IPS-18a (cell line): Measurements from ENCODE around the gene PPOX.

Experiments used
- H3K27ac ChIP-seq: one replicate; pipeline ENCODE4 v1.5.1; 2013; ENCODE audit warnings: low read length
- H3K27me3 ChIP-seq: one replicate; pipeline ENCODE4 v1.6.1; 2013; ENCODE audit warnings: mild to moderate bottlenecking, low read length; ENCODE audit not compliant: control insufficient read depth, insufficient read depth
- H3K36me3 ChIP-seq: one replicate; pipeline ENCODE4 v1.6.1; 2013; ENCODE audit warnings: low read depth, low read length; ENCODE audit not compliant: control insufficient read depth
- H3K4me1 ChIP-seq: one replicate; pipeline ENCODE4 v1.6.1; 2013; ENCODE audit warnings: low read depth, low read length; ENCODE audit not compliant: control insufficient read depth
- H3K4me3 ChIP-seq: one replicate; pipeline ENCODE4 v1.5.1; 2013; ENCODE audit warnings: low read length
- H3K9ac ChIP-seq: one replicate; pipeline ENCODE4 v1.6.1; 2013; ENCODE audit warnings: mild to moderate bottlenecking, low read length, moderate library complexity
- H3K9me3 ChIP-seq: one replicate; pipeline ENCODE4 v1.6.1; 2013; ENCODE audit warnings: low read depth, low read length; ENCODE audit not compliant: control insufficient read depth

PPOX gene

DNA sequence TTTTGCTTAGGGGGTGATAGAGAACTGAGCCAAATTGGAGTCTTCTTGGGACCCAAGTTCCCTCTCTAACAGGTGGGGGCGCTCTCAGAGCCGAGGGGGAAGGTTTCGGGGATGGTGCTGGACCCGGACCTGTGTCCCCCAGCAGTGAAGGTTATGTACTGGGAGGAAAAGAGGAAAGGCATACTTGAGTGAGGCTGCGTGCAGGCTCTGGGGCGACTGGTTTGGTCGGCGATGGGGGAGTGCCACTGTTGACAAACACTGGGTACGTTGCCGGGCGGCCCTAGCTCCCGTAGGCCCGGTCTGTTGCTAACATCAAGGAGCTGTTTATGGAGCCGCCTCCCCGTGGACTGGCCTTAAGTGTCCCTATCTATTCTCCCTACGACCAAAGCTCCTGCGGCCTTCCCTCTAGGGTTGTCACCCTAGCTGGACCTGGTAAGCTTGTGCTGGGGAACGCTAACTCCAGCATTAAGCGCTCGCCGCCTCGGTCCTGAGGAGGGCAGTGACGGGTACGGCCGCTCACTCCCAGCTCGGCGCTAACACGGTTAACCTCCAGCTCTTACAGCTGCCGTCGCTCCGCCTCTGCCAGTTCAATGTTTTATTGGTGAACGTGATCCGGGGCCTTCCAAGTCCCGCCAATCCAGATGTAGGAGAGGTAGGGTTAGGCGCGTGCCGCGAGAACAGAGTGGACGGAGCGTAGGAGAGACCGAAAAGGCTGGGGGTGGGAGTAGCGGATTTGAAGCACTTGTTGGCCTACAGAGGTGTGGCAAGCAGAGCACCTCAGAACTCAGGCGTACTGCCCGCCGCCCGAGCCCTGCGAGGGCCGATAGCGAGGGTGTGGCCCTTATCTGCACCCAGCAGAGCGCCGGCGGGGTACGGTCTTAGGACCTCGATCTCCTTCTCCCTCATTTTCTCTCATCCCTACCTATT lies at the start of gene PPOX:
TSS of gene PPOX (plus strand) at position 685 of the 927 bp plus-strand sequence. CDS start 422 bp downstream, outside the sequence.
- Histone ChIP-seq H3K9ac (peak within 1 kb of the TSS; percentile 66), H3K36me3 (peaks cover 22% of the 10 kb centered on the region), H3K27ac (peak within 1 kb of the TSS; percentile 74), H3K4me1 (peaks cover 2% of the 10 kb centered on the region), H3K4me3 (peak within 1 kb of the TSS; percentile 76), H3K27me3 (no peaks in the 10 kb centered on the region), H3K9me3 (no peaks in the 10 kb centered on the region)

DNA sequence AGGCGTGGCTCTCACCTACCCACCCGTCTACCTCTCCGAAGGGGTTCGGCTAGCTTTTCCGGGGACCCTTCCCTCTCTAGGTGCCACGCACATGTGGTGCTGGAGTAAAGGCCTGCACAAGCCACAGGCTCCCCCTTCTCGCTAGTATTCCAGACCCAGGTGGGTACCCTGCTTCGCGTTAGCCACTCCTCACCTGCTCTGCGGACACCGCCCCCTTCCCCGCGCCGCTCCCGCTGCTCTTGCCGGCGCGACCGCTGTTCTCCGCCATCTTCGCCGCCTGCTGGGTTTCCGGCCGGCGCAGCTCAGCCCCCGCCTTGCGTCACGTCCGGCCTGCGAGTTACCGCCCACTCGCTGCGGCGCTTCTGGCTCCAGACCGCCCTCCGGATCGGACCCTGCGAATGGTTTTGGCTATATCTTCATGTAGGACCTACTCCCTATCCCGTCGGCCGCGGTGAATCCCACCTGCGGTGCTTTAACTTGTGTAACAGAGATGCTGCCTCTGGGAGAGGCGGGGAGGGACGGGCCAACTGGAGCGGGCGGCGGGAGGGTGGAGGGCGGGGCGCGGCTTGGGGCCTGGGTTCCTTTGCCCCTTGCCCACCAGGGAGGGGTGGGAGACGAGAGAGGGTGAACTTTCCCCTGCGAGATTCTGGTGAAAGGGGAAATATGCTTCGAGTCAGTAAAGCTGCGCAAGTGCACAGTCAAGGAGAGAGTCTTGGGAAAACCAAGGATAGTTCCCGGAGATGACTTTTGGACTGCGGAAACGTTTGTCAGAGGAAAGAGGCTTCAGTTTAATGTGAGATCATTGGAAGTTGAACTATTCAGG lies 48.3 kb upstream of the PPOX start, which contains the start of the genes NIT1 and PFDN2:
TSS of gene NIT1 (plus strand) at position 347 of the 823 bp plus-strand sequence. CDS start at position 419, 72 bp downstream.
TSS of gene PFDN2 (minus strand) at position 279 of the 823 bp plus-strand sequence. CDS start at position 268, 11 bp downstream.
- peak within 1 kb of the TSS; percentile 6 for H3K27ac ChIP-seq
- peak within 1 kb of the TSS; percentile 54 for H3K9ac ChIP-seq
- H3K4me1 ChIP-seq, result peaks cover 11% of the 10 kb centered on the region
- H3K4me3 ChIP-seq, result peak within 1 kb of the TSS; percentile 80
- H3K36me3 ChIP-seq, result peaks cover 32% of the 10 kb centered on the region
- H3K9me3 ChIP-seq, result no peaks in the 10 kb centered on the region
- no peaks in the 10 kb centered on the region for H3K27me3 ChIP-seq

DNA sequence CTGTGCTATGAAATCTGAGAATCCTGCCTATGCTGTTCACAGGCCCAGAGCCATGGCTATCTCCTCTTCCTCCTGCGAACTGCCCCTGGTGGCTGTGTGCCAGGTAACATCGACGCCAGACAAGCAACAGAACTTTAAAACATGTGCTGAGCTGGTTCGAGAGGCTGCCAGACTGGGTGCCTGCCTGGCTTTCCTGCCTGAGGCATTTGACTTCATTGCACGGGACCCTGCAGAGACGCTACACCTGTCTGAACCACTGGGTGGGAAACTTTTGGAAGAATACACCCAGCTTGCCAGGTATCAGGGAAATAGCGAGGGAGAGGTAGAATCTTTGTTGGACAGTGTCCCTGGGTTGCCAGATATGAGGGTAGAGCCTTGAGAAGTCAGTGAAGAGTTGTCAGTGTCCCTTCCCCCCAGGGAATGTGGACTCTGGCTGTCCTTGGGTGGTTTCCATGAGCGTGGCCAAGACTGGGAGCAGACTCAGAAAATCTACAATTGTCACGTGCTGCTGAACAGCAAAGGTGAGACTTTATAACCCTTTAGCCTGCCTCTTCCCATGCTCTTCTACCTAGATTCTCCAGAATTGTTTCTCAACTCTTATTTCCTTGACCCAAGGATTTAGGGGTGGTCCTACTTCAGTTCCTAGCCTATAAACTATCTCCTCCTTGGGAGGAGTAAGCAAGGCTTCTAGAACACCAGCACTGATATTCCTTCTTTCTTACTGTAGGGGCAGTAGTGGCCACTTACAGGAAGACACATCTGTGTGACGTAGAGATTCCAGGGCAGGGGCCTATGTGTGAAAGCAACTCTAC lies 46.9 kb upstream of the PPOX start:
- no peaks in the 10 kb centered on the region for H3K9me3 ChIP-seq
- H3K9ac ChIP-seq, result peak overlapping the region; percentile 54
- peaks cover 11% of the 10 kb centered on the region for H3K4me1 ChIP-seq
- H3K27me3 ChIP-seq, result no peaks in the 10 kb centered on the region
- no peak overlapping the region for H3K27ac ChIP-seq
- H3K4me3 ChIP-seq, result peak overlapping the region; percentile 80
- H3K36me3 ChIP-seq, result peaks cover 40% of the 10 kb centered on the region

DNA sequence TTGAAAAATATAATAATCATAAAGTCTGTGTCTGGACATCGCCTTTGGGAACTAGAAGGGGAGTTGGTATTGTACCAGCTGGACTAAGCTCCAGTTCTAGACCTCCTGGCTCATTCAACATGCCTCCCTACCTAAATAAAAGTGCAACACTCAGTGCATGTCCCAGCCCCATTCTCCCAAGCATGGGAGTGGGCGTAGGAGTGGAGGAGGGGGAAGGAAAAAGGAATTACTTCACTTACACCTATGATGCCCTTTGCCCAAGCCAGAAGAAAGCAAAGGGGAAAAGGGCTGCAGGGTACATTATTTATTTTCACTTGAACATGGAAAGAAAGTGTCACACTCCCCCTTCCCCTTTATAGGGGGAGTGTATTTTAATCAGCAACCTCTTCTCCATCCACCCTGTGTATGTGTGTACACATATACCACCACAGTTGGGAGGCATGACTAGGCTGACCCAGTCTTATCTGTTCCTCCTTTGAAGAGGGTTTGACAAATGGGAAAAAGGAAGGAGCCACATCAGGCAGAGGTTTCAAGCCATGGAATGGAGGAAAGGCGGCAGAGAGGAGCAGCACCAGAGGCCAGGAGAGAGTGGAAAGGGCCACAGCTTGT lies 45.1 kb upstream of the PPOX start:
- Histone ChIP-seq H3K9me3 (no peaks in the 10 kb centered on the region), H3K9ac (no peak overlapping the region), H3K27me3 (no peaks in the 10 kb centered on the region), H3K36me3 (peaks cover 45% of the 10 kb centered on the region), H3K4me1 (peaks cover 11% of the 10 kb centered on the region), H3K27ac (no peak overlapping the region), H3K4me3 (no peak overlapping the region)

DNA sequence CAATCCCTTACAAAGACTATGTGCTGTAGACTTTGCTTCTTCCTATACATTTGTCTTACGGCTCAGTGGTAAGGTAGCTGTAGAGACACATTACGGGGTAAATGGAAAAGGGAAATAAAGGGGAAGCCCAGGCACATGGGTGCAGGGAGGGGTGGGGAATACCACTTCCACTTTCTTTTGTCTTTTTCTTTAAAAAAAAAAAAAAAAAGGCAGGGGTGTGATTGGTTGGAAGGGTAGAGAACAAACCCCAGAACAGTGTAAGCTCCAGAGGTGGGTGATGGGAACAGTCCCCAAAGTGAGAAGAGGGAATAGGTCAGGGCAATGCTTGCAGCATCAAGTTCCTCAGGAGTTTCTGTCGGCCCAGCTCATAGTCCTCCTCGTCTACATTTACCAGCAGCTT lies 44.4 kb upstream of the PPOX start:
- H3K9me3 ChIP-seq, result no peaks in the 10 kb centered on the region
- no peak overlapping the region for H3K9ac ChIP-seq
- peaks cover 11% of the 10 kb centered on the region for H3K4me1 ChIP-seq
- no peaks in the 10 kb centered on the region for H3K27me3 ChIP-seq
- H3K4me3 ChIP-seq, result no peak overlapping the region
- H3K36me3 ChIP-seq, result peaks cover 48% of the 10 kb centered on the region
- no peak overlapping the region for H3K27ac ChIP-seq

DNA sequence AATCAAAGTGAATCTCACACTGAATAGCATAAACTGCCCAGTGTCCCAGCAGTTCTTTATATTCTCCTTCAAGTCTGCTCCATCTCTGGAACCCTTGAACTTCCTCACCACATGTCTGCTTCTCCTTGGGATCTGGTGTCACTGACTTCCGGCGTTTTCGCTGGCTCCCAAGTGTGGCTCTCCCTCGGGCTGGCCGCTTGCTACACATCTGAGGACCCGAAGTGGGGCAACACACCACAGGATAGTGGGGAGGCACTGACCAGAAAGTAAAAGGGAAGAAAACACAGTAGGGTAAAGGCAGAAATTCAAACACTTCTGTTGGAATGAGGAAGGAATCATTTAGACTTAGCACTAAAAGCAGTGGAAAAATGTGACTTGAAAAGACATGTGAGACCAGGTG lies 43.3 kb upstream of the PPOX start:
- Histone ChIP-seq H3K36me3 (peaks cover 57% of the 10 kb centered on the region), H3K27me3 (no peaks in the 10 kb centered on the region), H3K27ac (no peak overlapping the region), H3K9me3 (no peaks in the 10 kb centered on the region), H3K4me1 (peaks cover 11% of the 10 kb centered on the region), H3K9ac (no peak overlapping the region), H3K4me3 (no peak overlapping the region)

DNA sequence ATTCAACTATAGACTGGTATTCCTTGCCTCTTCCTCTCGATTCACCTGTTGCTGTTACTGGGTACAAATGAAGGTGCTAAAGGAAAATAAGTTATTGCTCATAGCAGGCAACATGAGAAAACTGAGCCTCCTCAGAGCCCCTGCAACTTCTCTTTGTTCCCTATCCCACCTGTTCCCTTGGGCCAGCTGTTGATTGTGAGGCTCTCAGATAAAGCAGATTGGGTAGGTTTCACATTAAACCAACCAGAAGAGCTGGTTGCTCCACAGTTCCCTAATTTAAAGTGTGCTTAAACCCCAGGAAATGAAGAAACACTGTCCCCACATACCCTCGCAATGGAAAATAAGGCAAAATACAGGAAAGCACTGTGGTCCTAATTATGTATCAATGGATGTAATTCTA lies 38.6 kb upstream of the PPOX start:
- Histone ChIP-seq H3K36me3 (peaks cover 45% of the 10 kb centered on the region), H3K27me3 (no peaks in the 10 kb centered on the region), H3K4me3 (no peak overlapping the region), H3K27ac (no peak overlapping the region), H3K9ac (no peak overlapping the region), H3K9me3 (no peaks in the 10 kb centered on the region), H3K4me1 (peaks cover 9% of the 10 kb centered on the region)

DNA sequence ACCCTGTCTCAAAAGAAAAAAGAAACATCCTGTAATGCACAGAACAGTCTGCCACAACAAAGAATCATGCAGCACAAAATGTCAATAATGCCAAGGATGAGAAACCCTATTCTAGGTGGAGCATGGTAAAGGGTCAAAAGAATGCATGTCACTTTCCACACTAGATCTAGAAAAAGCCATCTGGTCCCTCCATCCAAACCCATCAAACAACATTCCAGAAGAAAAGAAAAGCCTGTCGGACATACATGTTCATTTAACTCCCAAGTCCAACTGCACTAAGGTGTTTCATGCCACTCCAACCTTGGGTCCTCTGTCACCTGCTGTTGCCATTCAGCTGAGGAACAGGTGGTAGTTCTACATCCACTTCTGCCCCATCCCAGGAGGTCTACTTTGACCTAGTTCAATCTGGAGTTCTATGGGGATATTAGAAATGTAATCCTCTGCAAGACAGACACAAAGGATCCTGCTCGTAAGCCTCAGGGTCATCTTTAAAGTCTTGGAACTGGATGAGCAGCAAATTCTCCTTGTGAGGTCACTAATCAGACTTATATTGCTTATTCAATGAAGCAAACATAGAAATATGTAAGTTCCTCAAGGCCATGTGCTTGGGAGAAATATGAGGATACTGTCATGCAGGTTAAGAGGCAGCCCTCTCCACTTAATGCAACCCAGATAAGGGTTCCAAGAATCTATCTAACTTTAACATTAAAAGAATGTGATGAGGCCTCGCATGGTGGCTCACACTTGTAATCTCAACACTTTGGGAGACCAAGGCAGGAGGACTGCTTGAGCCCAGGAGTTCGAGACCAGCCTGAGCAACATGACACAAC lies 37.4 kb upstream of the PPOX start:
- Histone ChIP-seq H3K9ac (no peak overlapping the region), H3K4me1 (peaks cover 9% of the 10 kb centered on the region), H3K36me3 (peaks cover 38% of the 10 kb centered on the region)

DNA sequence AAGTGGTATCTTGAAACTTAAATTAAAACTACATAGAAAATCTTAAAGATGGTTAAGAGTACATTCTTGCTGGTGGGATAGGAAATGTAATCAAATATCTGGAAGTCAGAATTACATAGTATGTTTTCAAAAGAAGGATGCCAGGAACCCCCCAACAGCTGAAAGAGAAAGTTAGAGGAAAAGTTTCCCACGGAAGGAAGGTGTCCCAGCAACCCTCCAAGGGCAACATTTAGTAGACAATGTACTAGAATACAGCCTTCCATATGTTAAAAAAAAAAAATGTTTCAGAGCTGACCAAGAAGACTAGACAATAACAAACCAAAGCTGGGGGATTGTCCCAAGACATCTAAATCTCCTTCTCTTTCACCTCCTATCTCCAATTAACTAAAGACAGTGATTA lies 36.0 kb upstream of the PPOX start:
- Histone ChIP-seq H3K9ac (no peak overlapping the region), H3K36me3 (peaks cover 28% of the 10 kb centered on the region)

More for the DNA sequence above, 37.4 kb upstream of the PPOX start:
- Histone ChIP-seq H3K27me3 (no peaks in the 10 kb centered on the region), H3K9me3 (no peaks in the 10 kb centered on the region), H3K4me3 (no peak overlapping the region), H3K27ac (no peak overlapping the region)

More for the DNA sequence above, 36.0 kb upstream of the PPOX start:
- Histone ChIP-seq H3K4me3 (peak overlapping the region; percentile 84), H3K4me1 (peaks cover 9% of the 10 kb centered on the region), H3K9me3 (no peaks in the 10 kb centered on the region), H3K27me3 (no peaks in the 10 kb centered on the region), H3K27ac (no peak overlapping the region)
